HG03103 (cell line): ENCODE results near the gene POLE4.

Experiments used
- ATAC-seq: cut with Tn5 transposase; IDR thresholded peaks from one replicate; pipeline ENCODE4 v1.9.1; 2021; ENCODE audit warnings: low read depth; ENCODE audit not compliant: unreplicated experiment

Gene POLE4

GRCh38 chr2:74985978-74986609, 27.7 kb downstream of the POLE4 start:
- no peak for ATAC-seq

GRCh38 chr2:74991977-74992376, 33.5 kb downstream of the POLE4 start:
- no peak for ATAC-seq

- no peak for ATAC-seq
These were observed 41.0 kb downstream of the POLE4 start for GRCh38 chr2:74999468-74999867.

GRCh38 chr2:75002007-75002406, 43.6 kb downstream of the POLE4 start:
- no peak for ATAC-seq

- ATAC-seq: no peak
These were observed 44.8 kb downstream of the POLE4 start for GRCh38 chr2:75003276-75003675.

- no peak for ATAC-seq
These were observed 45.3 kb downstream of the POLE4 start for GRCh38 chr2:75003773-75004172.

GRCh38 chr2:75006041-75006440, 47.6 kb downstream of the POLE4 start:
- no peak for ATAC-seq

- ATAC-seq: no peak
These were observed 48.6 kb downstream of the POLE4 start for GRCh38 chr2:75007061-75007460.

GRCh38 chr2:75007819-75008218, 49.4 kb downstream of the POLE4 start:
- ATAC-seq: no peak

GRCh38 chr2:75010571-75010970, 52.1 kb downstream of the POLE4 start:
- no peak for ATAC-seq

GRCh38 chr2:75012080-75012479, 53.6 kb downstream of the POLE4 start:
- no peak for ATAC-seq

GRCh38 chr2:75018162-75018561, 59.7 kb downstream of the POLE4 start:
- no peak for ATAC-seq
